OCI-M2 (cell line): Measurements from ENCODE around the gene WASF3.

Source experiments
- DNase-seq: peaks from one replicate; lab custom pipeline; 2025; ENCODE audit not compliant: unreplicated experiment; lab: John Stamatoyannopoulos, UW

Gene WASF3

DNA sequence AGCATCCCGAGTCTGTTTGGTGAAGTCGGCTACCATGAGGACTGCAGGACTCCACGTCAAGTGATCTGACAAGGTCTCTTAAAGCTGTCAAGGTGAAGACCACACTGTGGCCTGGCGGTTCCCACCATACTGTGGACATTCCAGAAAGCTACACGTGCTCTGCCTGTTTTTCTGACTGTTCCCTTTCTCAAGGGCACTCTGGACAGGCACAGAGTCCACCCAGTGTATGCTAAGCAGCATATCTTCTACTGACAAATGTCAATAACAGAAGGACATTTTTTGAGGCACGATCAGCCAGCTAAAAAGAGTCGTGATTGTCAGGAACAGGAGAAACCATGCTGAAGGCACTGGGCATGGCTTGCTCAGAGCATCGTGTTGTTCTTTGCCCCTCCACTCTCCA lies 12.8 kb upstream of the WASF3 start:
- no peak for DNase-seq

DNA sequence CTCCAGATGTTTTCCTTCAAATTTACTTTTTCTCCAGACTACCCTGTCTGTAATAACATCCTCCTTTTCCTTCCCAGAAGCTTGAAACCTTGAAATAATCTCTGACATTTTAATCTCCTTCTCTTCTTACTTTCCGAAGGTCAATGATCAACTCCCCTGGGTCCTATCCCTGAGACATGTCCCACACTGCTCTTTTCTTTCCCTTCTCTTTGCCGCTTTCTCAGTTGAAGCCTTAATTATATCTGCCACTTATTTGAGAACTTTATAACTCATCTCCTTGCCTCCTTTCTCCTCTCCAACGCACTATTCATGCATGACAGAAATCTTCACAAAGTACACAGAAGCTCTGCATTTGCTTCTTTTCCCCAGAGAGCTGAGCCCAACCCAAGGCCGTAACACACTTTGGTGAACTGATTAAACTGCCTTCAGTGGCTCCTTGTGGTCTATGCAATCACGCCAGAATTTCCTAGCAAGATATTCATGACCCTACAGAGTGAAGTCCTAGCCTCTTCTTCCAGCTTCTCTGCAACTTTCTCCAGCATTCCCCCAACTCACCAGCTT lies 9.2 kb upstream of the WASF3 start:
- DNase-seq: no peak

DNA sequence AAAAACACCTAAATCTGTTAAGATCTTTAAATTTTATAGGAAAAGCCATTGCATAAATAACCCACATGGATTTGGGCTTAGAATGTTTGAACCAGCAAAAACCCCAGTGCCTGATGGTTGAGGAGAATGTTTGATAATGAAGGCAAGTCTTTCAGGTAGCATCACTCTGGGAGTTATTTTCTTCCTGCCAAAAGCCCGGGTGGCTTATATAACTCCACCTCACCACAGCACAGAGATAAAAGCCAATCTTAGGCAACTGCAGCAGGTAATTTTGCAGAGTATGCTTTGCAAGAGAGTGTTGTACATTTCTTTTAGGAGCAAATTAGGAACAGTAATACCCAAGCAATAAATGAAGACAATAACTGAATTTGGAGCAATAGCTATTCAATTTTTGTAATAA lies 7.8 kb upstream of the WASF3 start:
- DNase-seq: no peak

DNA sequence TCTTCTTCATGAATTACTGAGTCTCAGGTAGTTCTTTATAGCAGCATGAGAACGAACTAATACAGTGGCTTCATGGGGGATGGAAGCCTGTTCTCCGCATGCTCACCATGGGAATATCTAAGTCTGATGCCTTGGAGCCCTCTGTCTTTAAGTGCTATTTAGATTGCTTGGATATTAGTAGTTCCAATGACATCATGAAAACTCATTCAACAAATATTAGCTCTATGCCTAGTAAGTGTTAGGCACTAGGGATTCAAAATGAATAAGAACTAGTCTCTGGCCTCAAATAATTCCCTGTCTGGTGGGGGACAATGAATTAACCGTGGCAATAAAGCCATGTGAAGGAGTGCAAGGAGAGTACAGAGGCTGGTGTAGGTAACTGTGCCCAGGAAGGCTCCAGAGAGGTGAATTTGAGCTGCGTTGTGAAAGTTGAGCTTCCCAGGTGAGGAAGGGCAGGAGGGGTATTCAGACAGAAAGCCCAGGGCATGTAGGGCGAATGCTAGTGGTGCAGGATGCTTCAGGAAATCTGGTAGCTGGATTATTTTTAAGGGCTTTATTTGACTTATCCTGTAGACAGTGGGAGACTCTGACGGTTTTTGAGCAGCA lies 6.1 kb upstream of the WASF3 start:
- DNase-seq: no peak

DNA sequence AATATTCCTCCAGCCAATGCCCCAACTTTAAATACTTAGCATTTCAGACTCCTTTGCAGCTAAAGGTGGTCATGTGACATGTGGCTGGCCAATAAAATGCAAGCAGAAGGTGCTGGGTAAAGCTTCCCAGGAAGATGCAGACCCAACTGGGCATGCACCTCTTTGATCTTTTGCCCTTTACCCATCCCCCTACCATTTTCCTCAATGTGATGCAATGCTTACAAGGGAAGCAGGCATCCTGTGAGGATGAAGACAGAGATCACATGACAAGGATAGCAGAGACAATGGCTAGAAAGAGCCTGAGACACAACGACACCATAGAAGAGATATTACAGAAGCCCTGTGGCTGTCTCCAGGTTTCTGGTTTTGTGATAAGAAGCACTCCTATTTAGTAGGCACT lies 2.1 kb upstream of the WASF3 start:
- DNase-seq: no peak

DNA sequence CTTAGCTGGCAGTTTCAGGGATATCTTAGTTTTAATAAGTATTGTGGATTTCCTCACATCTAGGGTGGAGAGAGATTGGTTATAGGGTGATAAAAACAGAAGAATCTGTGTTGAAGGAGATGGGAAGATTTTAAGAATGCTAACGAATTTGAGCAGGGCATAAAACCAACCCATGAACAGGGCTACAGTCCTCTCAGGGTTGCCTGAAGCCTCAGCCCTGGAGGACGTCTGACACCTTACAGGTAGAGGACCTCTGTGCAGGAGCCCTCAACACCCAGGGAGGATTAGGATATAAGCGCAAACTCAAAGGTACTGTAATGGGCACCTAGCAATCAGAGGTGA lies 461 bp upstream of the WASF3 start:
- DNase-seq: no peak

DNA sequence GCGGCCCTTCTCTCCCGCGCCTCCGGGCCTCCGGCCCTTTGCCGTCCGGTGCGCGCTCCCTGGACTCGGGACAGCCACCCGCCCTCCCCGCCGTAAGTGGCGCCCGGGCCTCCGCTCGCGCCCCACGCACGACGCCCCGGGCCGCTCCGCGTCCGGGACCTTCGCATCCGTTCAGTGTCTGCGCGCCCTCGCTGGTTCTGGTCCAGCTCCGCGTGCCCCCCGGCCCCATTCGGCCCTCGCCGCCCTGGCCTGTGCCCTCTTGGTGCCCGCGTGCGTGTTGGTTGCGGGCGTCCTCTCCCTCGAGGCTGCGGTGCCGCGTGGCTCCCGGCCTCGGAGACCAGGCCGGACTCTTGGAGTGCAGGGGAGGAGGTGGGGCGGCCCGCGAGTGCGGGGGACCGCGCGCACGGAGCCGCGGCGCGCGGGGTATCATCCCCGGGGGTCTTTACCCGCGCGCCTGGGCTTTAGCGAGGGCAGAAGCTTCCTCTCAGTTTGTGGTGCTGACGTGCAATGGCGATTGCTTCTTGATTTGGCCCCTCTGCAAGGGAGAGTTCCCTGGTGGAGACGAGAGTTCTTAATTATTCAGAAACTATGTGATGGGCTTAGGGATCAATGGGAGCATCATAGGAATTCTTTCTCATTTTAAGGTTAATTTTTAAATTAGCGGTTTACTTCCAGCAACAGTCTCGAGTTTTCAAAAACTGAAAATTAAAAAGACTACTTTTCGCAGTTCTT lies 757 bp downstream of the WASF3 start:
- DNase-seq: no peak

DNA sequence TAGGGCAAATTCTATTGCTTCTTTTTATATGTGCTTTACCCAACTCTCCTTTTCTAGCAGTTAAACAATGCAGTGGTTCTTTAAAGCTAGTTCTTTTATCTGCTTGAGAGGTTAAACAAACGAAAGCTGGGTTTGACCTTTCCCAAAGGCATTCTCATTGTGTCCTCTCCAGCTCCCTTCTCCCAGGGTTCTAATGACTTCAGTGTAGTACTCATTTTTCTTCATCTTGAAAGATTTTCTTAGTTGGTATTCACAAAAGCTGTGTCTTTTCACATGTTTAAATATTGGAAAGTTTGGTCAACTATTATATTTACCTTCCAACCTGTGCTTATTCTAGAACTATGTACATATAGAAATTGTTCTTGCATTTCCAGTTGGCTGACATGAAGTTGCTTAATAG lies 1.5 kb downstream of the WASF3 start:
- no peak for DNase-seq

DNA sequence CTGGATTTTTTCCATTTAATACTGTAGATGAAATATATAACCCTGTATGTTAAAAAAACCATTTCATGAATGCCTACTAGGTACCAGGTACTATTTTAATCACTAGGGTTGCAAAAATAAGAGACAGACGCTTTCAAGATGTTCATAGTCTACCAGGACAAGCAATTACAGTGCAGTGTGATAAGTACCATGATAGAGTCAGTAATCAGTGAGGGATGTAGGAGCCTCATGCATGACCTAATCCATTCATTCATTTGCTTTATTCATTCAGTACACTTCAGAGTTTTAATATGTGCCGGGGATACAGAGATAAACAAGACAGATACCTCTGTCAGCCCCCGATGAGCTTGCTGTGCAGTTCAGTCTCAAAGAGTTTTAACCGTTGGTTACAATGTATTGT lies 3.0 kb downstream of the WASF3 start:
- DNase-seq: no peak

DNA sequence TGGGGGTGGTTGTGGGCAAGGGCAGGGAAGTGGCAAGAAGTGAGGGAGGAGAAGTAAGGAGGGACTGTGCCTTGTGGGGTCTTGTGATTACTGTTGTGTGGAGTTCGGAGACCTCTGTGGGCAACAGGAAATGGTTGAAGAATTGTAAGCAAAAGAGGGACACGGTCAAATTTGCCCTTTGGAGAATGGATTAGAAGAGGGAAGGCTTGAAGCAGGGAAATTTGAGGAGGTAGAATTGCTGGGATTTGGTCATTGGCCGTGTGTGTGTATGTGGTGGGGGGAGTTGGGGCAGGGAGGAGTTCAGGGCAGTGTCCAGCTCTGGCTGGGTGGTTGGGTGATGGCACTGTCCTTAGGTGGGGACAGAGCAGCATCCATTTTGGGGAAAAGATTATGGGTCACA lies 3.6 kb downstream of the WASF3 start:
- DNase-seq: no peak

DNA sequence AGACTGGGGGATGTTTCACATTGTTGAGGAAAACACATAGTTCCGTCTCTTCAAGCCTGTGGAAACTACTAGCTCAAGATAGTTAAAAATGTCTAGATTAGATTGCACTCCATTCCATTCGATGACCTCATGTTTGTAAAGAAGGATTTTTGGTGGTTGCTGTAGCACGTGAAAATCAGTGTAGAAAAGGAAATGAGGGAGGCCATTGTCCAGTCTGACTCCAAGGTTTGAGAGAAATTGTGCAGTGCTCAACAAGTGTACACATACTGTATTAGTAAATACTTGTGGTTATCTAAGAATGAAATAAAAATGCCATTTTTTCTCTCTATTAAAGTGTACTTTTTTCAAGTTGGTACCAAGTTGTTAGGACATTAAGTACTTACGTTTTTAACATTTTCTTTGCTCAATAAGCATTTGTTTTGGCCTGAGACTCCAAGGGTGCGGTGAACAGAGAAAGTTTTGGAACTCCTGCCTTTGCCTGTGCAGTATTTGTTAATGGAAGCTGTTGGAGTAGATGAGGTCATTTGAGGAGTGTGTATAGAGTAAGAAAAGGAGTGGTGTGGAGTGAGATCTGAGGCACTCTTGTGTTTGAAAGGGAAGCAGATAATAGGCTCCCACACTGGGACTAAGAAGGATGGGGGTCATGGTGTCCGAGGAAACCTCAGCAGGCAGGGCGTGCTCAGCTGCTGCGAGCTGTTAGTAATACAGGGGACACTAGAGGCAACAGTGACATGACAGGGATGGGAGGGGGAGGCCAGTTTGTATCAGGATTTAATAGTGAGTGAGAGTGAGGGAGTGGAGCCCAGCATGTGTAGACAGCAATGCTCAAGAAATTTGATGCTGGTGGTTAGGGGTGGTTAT lies 4.4 kb downstream of the WASF3 start:
- no peak for DNase-seq

DNA sequence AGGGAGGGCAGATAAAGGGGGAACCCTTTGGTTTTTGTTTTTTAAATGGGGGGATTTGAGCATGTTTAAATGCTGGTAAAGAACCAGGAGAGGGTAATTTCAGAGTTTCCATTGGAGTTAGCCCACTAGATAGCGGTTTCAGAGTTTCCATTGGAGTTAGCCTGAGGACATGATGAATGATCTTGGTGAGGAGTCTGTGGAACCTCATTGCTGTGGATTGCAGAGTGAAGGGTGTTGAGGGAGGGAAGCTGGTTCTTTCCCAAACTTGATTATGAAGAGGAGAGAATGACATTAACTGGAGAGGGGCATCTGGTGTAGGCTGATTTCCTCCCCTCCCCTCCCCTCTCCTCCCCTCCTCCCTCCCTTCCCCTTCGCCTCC lies 5.0 kb downstream of the WASF3 start:
- DNase-seq: no peak

DNA sequence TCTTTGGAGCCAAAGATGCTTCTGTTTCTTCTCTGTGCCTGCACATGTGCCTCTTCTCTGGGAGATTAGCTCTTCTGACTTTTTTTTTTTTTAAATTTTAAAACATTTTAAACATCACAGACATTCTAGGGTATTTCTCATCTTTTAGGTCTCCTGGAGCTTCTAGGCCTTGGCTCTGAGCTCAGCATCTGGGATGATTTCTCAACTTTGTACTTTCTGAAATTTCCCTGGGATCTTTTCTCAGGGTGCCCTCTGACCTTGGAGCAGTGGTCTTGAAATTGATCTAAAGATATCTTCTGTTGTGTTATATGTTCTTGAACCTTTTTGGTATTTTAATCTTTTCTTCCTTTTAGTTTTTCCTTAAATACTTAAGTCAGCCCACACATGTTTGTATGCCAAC lies 6.2 kb downstream of the WASF3 start:
- DNase-seq: no peak

DNA sequence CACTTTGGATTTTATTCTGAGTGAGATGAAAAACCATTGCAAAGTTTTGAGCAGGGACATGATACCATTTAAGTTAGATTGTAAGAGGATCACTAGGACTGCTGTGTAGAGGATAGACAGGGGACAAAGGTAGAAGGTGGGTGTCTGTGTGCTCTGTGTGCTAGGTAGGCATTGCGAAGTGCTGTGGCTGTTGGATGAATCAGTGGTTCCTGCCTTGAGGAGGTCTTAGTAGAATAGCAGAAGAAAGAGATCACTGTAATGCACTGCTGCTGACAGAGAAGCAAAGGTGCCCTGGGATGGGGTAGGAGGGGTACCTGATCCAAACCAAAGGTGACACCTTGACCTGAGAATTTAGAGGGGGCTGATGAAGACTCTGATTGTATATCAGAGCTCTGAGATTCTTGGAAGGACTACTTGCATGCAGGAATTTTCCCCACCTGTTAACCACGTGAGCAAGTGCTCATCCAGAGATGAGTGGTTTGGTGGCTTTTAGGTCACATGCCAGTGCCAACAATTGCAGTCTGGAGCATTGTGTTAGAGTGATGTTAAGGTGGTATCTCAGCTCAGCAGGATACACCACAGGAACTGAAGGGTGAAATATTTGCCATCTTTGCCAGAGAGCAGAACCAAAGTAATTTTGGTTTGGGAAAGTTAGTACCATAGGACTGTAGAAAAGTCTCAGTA lies 10.8 kb downstream of the WASF3 start:
- no peak for DNase-seq

DNA sequence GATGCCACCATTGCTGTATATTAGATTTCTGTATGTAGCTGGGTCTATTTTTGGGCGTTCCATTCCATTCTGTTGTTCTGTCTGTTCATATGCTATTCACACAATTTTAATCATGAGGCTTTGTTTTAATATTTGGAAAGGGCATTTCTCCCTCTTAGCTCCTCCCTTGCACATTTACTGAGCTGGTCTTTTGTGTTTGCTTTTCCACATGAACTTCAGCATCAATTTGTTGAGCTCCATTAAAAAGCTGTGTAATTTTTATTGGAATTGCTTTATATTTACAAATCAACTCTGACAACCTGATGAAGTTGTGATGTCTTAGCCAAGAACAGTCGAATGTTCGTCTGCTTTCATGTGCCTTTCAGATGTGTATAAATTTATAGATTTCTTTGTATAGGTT lies 14.0 kb downstream of the WASF3 start:
- no peak for DNase-seq

DNA sequence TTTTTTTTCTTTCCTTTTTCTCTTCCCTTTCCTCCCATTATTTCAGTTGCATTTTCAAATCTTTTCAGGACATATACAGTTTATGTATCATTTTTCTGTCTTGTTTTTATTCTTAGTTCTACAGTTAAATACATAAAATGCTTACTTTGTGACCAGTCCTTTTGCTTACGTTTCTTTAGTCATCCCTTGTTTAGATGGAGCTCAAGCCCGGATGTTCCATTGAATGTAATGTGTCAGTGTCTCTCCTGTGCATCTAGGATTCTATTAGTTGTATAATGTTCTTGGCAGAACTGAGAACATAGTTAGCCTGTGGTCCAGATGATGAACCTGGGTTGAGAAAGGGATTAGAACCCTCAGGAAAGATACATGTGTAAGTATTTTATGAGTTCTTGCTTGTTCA lies 17.8 kb downstream of the WASF3 start:
- DNase-seq: no peak

DNA sequence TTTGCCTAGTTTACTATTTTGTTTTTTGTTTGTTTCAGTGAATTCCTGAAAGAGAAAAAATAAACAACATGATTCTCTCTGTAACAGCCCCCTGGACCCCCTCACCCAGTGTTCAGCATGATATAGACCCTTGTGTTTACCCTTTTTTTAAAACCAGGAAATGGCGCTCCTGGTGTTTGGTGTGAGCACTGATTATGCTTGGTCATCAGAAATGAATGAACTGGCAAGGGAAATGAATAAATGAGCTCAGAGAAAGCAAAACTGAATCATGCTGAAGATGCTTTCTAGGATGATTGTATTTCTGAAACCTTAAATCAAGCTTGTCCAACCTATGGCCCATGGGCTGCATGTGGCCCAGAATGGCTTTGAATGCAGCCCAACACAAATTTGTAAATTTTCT lies 22.1 kb downstream of the WASF3 start:
- no peak for DNase-seq

DNA sequence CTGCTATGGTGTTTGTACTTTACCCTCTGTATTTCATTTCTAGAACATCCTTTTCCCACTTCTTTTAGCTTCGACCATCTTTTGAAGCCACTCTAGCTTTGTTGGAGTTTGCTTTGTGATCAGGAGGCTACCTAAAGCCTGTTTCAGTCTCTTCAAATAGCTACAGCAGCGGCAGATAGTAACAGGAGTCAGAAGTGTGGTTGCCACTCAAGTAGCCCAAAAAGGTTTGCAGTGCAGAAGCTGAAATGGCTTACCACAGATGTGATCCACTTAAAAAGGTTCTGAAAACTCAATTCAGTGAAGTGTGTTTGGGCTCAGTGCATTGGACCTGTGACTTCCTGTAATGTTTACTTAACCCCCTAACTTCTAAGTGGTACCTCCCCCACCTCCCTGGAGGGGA lies 26.2 kb downstream of the WASF3 start:
- no peak for DNase-seq

DNA sequence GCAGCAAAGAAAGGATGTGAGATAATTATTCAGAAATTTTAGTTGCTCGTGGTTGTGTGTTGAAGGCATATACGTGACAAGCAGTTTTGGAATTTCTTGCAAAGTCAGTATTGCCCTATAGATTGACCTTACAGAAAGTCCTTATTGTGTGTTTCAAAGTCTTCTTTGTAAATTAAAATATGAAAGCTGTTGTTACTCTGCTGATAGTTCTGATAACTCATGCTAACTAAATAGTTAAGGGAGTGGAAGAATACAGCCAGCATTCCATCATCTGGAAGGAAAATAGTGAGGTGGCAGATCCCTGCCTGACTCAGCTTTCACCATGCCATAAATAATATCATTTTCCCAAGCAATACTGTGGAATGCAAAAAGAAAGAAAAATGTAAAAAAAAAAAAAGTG lies 27.2 kb downstream of the WASF3 start:
- DNase-seq: no peak

DNA sequence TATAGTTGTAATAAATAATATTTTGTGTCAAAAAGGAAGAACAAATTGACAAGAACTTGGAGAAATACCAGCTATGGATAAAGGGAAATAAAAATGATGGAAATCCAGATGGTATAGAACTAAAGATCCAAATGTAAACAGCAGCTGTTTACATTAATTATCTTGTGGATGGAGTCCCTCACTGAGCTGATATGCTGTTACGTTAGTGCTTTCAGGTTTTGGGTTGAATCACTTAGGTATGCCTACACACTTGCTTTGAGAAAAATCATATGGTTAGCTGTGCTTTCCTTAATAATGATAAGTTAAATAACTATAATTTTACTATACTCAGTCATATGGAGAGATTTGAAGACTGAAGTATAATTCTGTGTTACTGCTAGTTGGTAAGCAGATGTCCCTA lies 27.7 kb downstream of the WASF3 start:
- no peak for DNase-seq

DNA sequence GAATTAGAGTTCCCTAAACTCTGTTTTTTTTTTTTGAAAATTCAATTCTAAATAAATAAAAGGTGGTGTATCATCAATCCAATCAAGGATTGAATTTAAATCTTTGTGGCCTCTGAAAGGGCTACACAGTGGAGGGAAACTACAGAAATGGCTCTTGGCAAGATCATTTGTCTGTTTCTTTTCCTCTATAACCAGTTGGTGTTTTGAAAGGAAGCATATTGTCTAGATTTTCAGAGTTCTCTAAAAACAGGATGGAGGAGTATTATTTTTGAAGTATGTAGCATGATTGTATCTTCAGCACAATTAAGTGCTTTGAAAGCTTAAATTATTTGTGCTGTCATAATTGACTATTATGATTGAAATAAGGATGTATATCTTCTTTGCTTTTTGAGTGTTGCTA lies 29.8 kb downstream of the WASF3 start:
- DNase-seq: no peak

DNA sequence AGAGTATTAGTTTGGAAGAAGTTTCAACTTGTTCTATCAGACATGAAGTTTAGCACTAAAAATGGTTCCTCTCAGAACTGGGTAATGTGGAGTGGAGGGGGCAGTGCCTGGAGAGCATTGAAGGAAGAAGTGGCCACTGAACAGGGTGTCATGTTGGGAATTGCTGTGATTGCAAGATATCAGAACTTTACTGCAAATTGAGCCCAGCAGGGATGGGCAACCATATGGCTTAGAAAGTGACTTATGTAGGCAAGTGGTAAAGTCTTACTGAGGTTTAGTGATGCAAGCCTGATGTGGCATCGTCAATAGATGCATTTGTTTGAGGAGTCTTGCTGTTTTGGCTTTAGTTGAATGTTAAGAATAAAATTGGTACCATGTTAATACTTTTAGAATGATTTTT lies 31.7 kb downstream of the WASF3 start:
- no peak for DNase-seq
